ENCODE data around the gene HLF.

DNA sequence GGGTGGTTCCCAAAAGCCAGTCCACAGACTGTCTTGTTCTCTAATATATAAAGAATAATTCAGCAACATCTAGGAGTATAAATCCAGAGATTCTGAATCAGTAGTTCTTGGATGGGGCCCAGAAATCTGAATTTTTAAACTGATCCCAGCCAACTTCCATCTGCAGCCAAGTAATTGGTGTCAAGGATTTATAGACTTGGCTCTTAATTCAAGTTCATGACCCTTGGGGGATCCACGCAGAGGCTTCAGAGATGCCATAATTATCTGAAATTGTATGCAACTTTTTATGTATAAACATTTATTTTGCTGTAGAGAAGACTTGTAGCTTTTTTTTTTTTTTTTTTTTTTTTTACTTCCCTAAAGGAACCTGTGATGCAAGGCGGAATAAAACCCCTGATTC lies 60.6 kb downstream of the HLF start:
- TF ChIP-seq POLR2A (IDR thresholded peaks at IDR 0.05) = no peak
- TF ChIP-seq CTCF (IDR thresholded peaks at IDR 0.05) = no peak
